Posterior vena cava (tissue), 2 donors: ENCODE measurements around the gene TANGO6. TPM values are rescaled to one million over a fixed set of nuclear protein-coding genes. Genes with fewer than 3 reads are reported as not detected.

Experiments
- DNase-seq: peaks from one replicate; pipeline ENCODE4 v3.0.0-alpha.2; 2020; ENCODE audit warnings: low spot score
- intact Hi-C, 2 donors: fragments of 100-400 bp; cut with DNase I; formaldehyde crosslinking; loops; one replicate each; pipeline versions ENCODE4 v1.14.1 to v1.14.2; 2022 to 2023
- total RNA-seq, 2 donors: library from RNA; stranded (reverse); fragmentation: NEBNext Ultra II Directional; extraction: Animal tissue kit (Norgen Biotek cat#: 25700); gene quantifications; one replicate each; pipeline ENCODE4 v1.2.1, GENCODE V29; 2021
- donor health status: DM: yes; HTN: yes; CAD: no.
- donor health status: DM: yes; HTN: yes; CAD: no.

TANGO6 gene
- total RNA-seq, 2 donors from 2014 or later: 16.9 to 22.2 TPM

DNA sequence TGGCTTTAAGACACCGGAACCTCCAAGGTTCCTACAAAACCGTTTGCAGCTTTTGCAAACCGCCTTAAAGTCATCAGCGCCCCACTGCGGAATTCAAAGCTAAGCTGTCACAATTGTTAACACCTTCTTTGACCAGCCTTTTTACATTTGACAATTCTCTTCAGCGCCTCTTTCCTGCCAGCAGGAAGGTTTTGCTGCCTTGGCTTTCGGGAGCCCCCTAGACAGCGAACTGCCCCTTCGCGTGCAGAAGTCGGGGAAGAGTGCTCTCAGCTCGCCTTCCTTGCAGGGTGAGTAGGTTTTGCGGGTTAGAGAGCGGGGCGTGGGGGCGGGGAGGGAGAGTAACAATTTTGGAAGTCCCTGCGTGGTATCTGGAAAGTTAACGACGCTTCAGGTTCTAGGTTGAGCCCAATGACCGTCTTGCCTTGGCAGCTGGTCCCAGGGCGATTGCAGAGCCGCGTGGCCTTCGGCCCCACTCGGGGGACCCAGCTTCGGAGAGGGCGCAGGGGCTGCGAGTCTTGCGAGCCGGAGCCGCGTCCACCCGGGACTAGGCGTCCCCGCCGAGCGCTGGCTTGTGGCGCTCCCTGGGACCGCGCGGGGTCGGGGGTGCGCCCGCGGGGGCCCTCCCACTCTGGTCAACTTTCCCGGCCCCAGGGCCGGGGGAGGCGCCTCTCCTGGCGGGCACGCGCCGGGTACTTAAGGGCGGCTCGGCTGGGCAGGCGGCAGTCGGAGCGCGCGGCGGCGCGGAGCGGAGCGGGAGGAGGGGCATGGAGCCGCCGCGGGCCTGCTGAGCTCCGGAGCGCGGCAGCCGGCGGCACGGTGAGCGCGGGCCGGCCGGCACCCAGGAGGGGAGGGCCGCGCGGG, 262.4 kb downstream of the TANGO6 start, which contains the start of gene HAS3:
HAS3 (plus strand) TSS at position 153 of the 861 bp plus-strand sequence. CDS start 3,743 bp downstream, outside the sequence.
- intact Hi-C loops: no loop called here
- peak; percentile 82 for DNase-seq

DNA sequence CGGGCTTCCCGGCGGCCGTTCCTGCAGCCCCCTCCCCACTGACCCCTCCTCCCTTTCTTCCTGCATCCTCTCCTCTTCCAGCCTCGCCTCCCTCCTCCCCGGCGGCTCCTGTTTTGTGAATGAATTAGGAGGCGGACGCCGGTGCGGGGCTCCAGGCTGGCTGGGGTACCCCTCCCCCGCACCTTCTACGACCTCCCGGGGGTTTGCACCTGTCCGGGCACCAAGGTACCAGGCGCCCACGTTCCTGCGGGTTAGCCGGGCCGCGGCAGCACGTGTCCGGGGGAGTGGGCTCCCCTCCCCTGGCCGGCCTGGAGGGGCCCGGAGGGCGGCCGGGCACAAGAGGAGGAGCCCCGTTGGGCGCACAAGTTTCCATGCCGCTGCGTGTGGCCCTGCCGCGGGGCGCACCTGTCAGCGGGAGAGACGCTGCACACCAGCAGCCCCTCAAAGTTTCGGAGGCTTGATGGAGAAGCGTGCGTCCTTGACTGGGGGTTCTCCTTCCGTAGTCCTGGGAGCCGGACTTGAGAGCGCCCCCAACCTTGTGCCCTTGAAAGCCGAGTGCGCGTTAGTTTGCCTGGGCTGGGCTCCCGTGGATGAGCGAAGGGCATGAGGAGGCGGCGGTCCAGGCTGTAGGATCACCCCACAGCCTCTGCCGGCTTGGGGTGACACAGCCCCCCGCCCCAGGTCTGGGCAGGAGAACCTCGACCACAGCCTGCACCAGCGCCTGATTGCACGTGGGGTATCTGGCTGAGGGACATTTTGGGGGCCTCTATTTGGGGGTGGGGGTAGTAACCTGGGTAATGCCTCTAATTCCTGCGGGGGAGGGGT, 263.4 kb downstream of the TANGO6 start:
- DNase-seq: peak; percentile 82
- intact Hi-C loops: no loop called here

DNA sequence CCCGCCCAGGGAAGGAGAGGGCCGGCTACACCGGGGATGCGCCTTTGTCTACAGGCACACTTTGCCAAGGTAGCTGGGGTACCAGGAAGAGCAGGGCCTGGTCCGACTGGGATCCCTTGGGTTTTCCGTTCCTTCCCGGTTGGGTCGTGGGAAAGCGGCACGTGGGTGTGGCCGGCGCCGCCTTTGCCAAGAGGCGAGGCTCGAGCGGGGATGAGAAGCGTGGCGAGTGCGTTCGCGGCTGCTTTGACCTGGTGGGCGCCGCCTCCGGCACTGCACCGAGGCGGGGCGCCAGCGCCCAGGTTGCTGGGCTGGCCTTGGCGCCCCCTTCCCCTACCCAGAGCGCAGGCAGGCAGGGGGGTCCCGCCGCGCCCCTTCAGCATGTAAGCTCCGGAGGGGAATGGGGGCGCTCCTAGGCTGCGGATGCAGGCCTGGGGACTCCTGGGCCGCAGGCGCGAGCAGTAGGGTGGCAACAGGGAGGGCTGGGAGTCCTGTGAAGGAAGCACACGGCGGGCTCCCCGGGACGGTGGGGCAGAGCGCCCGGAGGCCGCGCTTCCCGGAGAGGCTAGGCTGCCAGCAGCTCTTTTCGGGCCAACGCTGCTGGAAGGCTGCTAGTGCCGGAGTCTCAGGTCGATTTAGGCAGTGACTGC, 264.1 kb downstream of the TANGO6 start:
- DNase-seq: peak; percentile 82
- intact Hi-C loops: no loop called here

DNA sequence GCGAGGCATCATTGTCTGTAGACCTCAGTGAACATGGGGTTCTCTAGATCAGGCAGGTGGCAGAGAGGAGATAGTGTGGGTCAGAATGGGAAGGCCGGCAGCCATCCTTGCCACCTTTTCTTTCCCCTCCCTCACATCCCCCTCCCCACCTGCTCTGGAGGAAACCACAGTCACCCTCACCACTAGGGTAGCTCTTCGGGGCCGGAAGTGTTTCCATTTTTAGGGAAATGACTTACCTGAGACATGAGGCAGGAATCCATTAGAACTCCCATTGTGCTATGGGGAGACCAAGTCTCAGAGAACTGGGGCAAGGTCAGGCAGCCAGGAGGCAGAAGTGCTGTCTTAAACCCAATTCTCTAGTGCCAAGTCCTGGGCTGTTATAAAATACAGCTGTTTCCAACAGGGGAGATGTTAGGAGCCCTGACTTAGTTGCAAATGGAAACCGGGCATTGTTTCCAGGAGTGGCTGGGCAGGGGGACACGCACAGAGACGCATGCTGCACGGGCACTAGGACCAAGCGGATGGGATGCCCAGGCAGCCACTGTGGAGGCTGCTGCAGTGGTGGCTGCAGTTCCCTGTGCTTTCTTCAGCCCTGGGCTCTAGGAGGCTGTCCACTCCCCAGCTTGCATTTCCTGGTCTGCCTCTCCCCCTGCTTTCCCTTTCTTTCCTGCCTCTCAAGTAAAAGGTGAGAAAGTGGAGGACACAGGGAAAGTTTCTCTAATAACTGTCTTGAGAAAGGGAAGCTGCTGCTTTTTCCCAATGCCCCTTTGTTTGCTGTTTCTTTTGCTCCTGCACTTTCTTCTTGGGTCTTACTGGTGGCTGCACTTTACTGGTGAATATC, 265.0 kb downstream of the TANGO6 start:
- peak; percentile 32 for DNase-seq
- intact Hi-C loops: no loop called here

DNA sequence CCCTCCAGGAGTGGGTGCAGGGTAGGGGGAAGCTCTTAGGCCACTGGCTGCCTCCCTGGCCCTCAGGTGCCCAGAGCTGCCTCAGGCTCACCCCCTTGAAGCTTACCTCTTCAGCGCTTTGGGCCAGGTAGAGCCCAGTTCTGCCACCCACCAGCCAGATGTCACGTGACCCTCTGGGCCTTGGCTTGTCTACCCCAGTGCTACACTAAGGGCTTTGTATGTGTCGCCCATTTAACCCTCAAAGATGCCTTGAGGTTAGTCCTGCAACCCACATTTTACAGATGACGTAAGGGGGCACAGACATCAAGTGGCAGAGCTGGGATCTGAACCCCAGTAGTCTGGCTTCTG, 265.5 kb downstream of the TANGO6 start:
- no peak for DNase-seq
- intact Hi-C loops: no loop called here

DNA sequence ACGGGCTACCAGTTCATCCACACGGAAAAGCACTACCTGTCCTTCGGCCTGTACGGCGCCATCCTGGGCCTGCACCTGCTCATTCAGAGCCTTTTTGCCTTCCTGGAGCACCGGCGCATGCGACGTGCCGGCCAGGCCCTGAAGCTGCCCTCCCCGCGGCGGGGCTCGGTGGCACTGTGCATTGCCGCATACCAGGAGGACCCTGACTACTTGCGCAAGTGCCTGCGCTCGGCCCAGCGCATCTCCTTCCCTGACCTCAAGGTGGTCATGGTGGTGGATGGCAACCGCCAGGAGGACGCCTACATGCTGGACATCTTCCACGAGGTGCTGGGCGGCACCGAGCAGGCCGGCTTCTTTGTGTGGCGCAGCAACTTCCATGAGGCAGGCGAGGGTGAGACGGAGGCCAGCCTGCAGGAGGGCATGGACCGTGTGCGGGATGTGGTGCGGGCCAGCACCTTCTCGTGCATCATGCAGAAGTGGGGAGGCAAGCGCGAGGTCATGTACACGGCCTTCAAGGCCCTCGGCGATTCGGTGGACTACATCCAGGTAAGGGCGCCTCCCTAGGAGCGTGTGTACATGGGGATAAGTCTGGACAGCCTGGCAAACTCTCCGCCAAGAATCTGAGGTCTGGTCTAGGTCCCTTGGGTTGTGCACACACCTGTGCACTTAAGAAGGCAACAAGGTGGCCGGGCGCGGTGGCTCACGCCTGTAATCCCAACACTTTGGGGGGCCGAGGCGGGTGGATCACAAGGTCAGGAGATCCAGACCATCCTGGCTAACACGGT, 266.3 kb downstream of the TANGO6 start:
- peak; percentile 69 for DNase-seq

DNA sequence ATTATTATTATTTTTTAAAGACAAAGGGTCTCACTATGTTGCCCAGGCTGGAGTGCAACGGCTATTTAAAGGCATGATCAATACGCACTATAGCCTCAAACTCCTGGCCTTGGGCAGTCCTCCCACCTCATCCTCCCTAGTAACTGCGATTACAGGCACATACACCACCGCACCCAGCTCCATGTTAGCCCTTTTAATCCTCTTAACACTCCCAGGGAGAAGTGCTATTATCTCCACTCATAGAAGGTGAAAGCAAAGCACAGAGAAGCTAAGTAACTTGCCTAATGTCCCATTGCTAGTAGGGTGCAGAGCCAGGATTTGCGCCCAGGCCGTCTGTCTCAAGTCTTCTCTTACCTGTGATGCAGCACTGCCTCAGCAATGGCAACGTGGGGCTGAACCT, 267.1 kb downstream of the TANGO6 start:
- DNase-seq: peak; percentile 23
- intact Hi-C loops: loop anchor here (5.0 to 10.0 kb wide), 3 partner anchors 206 to 258 kb away; no protein-coding TSS in a partner anchor

More for the DNA sequence above, 266.3 kb downstream of the TANGO6 start:
- intact Hi-C loops: loop anchor here (5.0 to 10.0 kb wide), 3 partner anchors 205 to 257 kb away; no protein-coding TSS in a partner anchor

DNA sequence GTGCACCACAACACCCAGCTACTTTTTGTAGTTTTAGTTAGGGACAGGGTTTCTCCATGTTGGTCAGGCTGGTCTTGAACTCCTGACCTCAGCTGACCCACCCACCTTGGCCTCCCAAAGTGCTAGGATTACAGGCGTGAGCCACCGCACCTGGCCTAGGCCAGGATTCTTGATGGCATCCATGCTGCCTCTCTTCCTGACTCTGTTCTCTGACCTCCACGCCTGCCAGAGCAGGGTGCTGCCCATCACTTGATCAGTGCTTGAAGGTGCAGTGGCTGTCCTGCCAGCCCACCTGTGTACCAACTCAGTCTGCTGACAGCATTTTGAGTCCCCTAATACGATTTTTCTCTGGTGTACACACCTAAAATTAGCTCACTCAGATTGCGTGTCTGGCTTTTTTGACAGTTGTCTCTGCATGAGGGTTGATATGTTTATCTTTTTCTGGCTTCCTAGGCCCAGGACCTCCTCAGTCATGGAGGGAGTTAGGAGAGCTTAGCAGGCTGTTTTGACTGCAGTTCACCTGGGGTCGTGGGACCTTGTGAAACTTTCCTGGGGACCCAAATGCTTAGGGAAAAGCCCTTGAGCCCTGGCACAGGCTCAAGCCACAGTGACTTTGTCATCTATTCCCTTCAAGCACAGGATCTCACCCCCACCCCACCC, 268.0 kb downstream of the TANGO6 start:
- peak; percentile 62 for DNase-seq
- intact Hi-C loops: loop anchor here (5.0 to 10.0 kb wide), 3 partner anchors 207 to 259 kb away; no protein-coding TSS in a partner anchor

DNA sequence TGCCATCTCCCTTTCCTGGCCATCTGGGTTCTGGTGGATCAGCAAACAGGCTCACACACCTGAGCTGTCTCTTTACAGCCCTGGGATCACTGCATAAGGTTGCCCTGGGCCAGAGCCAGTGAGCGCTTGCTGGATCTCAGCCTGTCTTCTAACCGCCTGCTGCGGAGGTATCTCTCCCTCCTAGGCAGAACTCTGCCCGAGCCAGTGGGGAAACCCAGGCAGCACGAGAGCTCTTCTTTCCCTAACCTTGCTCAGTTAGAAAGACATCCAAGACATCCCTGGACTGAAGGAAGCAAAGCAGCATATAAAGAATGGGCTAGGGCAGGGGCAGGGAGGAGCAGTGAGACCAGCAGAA, 268.5 kb downstream of the TANGO6 start:
- peak; percentile 61 for DNase-seq
- intact Hi-C loops: loop anchor here (5.0 to 10.0 kb wide), 3 partner anchors 207 to 260 kb away; no protein-coding TSS in a partner anchor

DNA sequence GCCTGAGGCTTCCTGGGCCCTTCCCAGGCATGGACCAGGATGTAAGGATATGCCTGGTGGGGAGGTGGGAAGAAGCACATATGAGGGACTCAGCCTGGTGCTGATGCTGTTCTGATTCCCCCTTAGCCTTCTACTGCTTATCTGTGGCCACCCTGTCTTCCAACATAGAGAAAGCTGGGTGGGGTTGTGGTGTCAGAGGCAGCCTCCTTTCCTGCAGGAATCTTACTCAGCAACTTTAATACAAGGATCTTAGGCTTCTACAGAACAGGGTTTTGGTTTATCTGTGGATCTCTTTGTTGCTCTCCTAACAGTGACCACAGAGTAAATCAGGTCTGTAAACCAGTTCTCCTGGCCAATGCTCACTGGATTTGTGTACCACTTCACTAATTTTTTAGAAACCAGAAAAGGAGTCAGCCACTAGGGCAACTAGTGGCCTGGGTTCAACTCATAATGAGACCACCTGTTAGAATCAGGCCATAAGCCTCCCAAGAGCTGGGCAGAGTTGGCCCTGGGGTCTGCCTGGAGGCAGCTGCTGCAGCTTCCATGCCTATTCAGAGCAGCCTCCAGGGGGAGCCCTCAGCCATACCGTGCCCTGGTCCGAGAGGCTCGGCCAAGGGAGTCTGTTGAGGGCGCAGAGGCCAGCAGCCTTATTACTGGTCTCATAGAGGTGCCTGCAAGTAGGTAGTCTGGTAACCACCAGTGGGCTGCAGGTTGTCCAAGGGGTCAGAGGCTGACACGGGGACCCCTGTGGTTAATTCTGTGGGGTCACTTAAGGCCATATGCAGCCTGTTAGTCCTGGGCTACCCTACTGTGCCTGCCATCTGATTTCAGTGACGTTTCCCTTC, 269.2 kb downstream of the TANGO6 start:
- intact Hi-C loops: loop anchor here (5.0 to 10.0 kb wide), 3 partner anchors 208 to 260 kb away; no protein-coding TSS in a partner anchor
- peak; percentile 86 for DNase-seq

DNA sequence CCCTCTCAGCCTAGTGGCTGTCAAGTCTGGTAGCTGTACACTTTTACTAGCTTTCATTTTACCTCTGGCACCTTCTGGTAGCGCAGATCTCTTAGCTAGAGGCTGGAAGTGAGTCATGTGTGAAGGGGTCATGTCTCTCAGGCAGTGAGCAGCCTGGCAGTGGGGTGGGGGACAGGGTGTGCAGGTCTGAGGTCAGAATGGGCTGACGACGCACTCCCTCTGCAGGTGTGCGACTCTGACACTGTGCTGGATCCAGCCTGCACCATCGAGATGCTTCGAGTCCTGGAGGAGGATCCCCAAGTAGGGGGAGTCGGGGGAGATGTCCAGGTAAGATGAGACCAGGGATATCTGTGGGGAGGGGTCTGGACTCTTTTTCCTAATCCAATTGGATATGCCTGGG, 269.9 kb downstream of the TANGO6 start:
- peak; percentile 37 for DNase-seq
- intact Hi-C loops: loop anchor here (5.0 to 10.0 kb wide), 3 partner anchors 208 to 261 kb away; no protein-coding TSS in a partner anchor

DNA sequence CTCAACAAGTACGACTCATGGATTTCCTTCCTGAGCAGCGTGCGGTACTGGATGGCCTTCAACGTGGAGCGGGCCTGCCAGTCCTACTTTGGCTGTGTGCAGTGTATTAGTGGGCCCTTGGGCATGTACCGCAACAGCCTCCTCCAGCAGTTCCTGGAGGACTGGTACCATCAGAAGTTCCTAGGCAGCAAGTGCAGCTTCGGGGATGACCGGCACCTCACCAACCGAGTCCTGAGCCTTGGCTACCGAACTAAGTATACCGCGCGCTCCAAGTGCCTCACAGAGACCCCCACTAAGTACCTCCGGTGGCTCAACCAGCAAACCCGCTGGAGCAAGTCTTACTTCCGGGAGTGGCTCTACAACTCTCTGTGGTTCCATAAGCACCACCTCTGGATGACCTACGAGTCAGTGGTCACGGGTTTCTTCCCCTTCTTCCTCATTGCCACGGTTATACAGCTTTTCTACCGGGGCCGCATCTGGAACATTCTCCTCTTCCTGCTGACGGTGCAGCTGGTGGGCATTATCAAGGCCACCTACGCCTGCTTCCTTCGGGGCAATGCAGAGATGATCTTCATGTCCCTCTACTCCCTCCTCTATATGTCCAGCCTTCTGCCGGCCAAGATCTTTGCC, 271.1 kb downstream of the TANGO6 start:
- peak; percentile 54 for DNase-seq

DNA sequence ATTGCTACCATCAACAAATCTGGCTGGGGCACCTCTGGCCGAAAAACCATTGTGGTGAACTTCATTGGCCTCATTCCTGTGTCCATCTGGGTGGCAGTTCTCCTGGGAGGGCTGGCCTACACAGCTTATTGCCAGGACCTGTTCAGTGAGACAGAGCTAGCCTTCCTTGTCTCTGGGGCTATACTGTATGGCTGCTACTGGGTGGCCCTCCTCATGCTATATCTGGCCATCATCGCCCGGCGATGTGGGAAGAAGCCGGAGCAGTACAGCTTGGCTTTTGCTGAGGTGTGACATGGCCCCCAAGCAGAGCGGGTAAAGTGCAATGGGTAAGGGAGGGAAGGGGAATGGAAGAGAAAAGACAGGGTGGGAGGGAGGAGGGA, 271.6 kb downstream of the TANGO6 start:
- DNase-seq: peak; percentile 62
- intact Hi-C loops: loop anchor here (5.0 to 10.0 kb wide), 3 partner anchors 210 to 263 kb away; no protein-coding TSS in a partner anchor

More for the DNA sequence above, 271.1 kb downstream of the TANGO6 start:
- intact Hi-C loops: loop anchor here (5.0 to 10.0 kb wide), 3 partner anchors 210 to 262 kb away; no protein-coding TSS in a partner anchor

DNA sequence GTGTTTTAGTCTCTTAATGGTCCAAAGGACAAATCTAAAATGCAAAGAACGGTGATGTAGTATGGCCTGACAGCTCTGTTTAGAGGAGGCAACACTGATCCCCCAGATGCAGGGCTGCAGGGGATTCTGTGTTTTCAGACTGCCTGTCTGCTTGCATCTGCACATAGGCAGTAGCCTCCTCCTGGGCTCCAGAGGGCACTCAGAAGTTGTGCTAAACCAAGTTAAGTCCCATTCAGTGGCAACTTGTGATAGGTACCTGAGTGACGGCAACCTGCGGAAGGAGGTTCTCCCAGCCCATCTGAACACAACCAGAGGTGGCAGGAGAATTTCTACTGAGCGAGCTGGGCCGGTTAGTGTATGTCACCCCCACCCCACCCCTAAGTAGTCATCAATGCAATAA, 272.0 kb downstream of the TANGO6 start:
- peak; percentile 25 for DNase-seq
- intact Hi-C loops: loop anchor here (10.0 kb wide), 2 partner anchors 211 to 261 kb away; no protein-coding TSS in a partner anchor

DNA sequence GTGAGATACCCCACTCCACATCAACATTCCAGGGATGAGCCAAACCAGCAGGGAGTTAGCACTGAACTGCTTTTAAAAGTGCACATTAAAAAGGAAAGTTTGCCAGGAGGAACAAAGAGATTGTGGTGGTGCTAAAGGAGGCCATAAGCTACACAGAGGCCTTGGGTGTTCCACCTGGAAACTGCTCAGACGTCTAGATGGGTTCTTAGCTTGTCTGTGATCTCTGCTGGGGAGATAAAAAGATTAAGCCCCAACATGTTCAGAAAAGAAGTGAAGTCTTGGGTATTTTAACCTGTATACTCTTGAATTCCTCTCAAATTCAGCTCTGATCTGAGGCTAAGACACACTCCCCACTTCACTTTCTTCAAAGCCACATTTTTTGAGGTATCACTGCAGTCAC, 272.5 kb downstream of the TANGO6 start:
- peak; percentile 6 for DNase-seq
- intact Hi-C loops: loop anchor here (10.0 kb wide), 2 partner anchors 211 to 261 kb away; no protein-coding TSS in a partner anchor
